HG03558 (cell line): ENCODE results near the gene MAP7.

Source experiments
- ATAC-seq: cut with Tn5 transposase; IDR thresholded peaks from one replicate; pipeline ENCODE4 v1.9.1; 2021; ENCODE audit warnings: moderate number of reproducible peaks; ENCODE audit not compliant: unreplicated experiment; ENCODE audit errors: extremely low read depth

The MAP7 gene

DNA sequence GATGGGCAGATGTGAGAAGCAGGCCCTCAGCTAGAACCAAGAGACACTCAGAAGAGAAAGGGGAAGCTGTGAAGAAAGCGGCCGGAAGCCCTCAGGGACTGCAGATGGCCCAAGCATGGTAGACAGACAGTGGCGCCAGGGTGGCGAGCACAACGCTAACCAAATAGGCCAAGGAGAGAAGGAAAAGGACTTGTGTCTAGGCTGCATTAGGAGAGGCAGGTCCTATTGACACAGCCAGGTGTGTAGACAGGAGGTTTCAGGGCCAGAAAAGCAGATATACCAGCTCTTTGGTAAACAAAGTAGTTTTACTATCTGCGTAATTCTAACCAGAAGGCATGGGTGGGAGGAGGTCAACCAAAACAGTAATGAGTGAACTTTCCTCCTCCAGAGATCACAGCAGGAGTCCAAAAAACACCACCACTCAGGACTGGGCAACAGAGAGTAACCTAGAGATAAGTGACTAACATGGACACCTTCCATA, 15.8 kb upstream of the MAP7 start:
- ATAC-seq = no peak

DNA sequence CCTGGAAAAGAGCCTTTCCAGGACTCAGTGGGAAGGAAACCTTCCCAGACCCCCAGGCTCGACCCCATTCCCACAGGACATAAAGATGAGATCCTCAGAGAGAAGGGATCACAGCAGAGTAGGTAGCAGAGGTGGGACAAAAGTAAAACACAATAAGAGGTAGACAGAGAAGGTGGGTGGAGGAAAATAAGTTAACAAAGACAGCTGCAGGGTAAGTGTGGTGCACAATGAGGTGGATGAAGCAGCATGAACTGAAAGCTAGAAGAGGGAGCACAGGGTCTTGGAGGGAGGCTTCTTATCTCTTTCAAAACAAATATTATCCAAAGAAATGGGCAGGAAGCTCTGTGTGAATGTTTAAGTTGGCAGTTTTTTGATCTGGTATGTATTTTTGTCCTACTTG, 14.0 kb upstream of the MAP7 start:
- no peak for ATAC-seq

DNA sequence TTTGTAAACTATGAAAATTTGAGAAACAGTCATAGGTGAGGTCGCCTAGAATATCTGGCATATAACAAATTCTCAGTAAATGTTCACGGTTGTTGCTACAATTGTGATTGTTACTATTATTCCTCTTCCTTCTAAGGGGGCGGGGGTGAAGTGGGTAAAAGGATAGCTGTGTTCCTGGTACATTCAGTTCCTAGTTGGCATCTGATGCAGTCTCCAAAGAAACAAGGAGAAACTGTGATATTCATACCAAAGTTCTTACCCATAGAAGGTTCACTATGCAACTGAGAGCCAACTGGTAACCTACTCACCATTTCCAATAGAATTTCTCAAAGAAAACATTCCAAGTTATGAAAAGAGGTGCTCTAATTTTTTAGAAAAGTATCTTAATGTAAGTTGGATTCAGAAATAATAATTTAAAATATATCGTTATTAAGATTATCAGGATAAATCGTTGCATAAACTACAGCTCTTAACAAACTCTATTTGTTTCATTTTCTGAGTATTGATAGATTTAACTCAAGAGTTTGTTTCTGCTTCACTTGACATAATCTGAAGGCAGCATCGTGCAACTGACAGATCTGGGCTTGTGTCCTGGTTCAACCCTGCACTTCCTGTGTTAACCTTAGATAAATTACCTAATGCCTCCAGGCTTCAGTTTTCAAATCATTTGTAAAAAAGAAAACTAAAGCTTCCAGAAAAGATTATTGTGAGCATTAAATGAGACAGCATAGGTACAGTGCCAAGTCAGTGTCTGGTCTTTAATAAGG, 13.3 kb upstream of the MAP7 start:
- ATAC-seq = no peak

DNA sequence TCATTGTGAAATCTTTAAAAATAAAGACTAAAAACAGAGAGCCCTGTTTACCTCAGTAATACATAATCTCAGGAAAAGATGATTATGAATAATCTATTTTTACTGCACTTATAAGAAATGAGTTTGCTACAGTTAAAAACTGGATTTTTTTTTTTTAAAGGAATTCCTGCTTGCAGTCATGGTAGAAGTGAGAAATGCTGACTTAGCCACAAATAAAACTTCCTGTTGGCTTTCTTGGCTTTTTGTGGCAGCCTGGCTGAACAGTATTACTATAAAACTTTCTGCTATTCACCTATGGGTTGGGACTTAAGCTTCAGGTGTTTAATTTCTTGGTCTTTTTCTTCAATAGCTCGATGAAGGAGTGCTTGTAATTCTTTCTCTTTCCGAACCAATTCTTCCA, 12.0 kb upstream of the MAP7 start:
- no peak for ATAC-seq

DNA sequence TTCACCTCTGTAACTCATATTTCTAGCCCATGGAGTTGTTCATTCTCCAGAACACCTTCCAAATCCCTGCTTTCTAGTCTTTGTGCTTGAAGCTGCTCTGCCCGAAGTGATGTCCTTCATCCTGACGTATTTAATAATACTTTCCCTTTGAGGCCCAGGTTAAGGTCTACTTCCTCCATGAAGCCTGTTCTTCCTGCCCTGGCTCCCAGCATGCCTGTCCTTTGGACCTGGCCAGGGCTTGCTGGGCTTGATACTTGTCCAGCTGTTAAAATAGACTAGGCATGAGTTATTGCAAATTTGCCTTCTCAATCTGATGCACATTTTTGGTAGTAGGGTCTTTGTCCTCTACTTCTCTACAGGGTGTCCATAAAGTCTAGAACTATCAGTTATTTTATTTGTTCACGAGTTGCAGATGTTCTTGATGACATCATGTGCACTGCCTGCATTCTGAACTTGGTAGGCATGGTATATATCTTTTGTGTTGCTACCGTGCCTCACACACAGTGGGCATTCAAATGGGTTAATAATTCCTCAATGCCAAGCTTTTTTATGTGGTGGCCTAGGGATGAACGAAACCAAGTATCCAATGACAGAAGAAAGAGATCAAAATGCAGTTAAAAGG, 3.1 kb upstream of the MAP7 start:
- no peak for ATAC-seq

DNA sequence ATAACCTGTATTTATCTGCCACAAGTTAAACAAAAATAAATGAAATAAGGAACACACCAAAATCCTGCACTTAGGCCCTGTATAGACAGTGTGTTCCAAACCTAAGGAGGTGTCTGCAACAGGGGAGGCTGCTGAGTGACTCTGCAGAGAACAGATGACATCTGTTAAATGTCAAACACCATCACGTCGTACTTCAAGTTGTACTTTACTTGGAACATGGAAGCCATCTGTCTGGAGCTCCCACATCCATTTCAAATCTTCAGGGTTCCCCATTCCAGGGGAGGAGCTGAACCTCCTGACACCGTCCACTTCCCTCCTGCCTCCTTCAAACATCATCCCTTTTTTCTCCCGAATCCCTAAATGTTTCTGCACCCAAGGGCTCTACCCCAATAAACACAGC, 1.8 kb upstream of the MAP7 start:
- ATAC-seq = no peak

DNA sequence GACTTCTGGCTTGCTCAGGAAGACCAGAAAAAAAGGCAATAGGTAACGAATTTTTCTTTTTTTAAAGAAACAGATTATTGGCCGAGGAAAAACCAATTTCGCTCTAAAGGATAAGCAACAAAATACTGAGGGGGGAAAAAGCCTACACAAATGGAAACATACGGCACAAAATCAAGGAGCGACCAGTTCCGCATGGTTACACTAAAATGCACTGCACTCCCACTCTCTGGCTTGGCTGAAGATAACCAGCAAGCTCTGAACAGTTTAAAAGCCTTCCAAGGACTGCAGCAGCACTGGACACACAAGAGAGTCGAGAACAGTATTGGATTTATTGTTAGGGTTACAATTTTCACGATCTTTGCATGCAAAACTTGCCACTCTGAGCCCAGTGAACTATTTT, 881 bp upstream of the MAP7 start:
- no peak for ATAC-seq

DNA sequence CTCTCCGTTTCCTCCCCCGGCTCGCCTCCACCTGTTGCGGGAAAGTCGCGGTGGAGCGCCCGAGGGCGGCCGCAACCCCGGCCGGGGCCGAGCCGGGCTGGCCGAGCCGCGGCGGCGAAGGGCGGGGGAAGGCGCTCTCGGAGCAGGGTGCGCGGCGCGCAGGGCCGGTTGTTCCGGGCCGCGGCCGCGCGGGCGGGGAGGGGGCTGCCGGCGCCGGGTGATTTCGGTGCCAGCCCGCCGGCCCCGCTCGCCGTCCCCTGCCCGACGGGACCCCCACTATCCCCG, 235 bp downstream of the MAP7 start:
- ATAC-seq = peak; percentile 41

DNA sequence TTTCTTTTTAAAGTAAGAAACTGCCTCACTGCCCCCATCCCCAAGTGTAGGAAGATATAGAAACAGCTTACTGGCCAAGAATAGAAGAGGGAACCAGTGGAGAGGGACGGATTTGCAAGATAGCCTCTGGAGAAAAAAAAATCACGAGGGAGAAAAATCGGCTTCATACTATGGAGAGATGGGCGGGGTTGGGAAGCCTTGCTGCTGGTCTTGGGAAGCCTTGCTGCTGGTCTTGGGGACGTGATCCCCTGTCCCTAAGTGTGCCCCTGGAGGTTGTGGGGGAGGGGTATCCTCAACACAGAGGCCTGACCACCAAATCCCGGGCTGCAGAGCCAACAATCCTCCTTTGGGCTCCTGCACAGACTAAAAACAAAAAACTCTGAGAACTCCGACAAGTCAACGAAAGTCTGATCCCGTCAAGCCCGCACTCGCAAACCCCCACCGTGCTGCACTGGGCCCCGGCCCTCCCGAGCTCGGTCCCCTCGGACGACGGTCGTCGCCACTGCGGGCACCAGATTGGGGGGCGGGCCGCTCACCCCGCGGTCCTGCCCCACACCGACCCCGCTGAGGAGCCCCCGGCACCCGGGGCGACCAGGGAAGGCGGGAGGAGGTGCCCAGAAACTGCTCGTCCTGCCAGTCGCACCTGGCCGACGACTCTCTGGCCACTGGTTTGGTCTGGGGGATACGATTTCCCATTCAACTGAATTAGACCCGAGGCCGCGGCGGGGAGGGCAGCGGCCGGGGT, 750 bp downstream of the MAP7 start:
- no peak for ATAC-seq

DNA sequence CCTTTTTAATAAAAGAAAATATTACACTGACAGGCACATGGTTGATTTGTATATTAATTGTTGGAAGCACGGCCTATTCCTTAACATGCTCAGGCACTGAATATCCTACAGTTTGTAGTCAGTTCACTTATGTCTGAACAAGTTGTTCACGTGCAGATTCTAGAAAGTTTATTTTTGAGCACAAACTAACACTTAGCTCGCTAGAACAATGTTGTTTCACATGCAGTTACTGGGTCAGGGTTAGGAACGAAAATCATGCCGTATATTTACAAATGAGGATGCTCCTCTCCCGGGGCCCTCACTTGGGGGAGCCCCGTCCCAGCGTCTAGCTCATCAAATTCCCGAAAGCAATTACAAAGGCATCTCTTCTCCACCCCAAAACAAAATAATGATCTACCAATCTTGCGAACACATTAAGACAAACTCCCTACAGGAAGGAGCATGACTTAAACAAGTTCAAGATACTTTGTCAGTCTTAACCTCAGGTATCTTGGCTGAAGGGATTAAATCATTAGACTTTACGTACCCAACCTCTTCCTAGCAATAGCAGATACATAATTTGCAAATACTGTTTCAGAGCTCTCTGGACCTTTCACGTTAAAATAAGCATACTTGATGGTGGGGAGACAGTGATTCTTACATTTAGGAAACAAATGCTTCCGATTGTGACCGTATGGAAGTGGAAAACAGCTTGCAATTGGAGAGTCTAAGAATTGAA, 1.5 kb downstream of the MAP7 start:
- ATAC-seq = no peak

DNA sequence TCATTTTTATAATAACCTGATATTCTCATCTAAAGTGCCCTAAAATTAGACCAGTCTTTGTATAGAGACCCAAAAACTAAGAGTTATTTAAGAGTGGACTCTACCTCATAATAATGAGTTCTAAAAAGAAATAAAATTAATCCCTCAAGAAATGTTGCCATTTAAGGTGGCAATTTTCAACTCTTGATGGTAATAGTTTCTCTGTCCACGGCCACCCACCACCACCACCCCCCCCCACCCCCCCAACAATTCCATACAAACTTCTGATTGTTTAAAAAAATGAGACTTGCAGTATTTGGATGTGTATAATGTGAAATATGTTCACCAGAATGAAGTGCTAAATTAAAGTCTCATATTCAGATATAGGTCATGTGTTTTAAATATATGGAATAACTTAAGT, 2.4 kb downstream of the MAP7 start:
- no peak for ATAC-seq

DNA sequence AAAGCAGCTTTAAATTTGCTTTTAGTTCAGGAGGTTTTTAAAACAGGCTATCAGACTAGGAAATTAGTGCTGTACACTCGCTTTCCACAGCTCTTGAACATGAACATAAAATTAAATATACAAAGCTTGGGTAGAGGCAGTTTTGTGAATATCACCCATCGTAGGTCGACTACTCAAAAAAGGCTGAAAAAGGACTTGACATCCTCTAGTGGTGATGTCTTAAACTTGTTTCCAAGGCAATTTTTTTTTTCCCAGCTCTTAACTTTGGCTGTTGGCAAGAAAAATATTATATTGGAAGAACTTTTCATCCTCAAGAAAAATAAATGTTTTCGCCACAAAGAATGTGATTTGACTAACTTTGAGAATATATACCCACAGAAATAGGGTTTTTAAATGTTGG, 2.9 kb downstream of the MAP7 start:
- no peak for ATAC-seq

DNA sequence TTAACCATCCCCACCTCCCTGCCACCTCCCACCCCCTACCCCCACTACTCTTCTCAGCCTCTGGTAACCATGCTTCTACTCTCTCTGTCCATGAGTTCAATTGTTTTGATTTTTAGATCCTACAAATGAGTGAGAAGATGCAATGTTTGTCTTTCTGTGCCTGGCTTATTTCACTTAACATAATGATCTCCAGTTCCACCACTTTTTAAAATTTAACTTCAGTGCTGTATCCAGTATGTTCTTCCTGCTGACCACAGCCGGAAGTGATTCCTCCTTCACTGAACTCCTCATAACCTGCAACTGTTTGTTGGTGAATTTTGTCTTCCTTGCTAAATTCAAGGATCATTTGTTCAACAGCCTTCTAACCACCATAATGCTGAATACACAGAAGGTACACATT, 3.9 kb downstream of the MAP7 start:
- no peak for ATAC-seq

DNA sequence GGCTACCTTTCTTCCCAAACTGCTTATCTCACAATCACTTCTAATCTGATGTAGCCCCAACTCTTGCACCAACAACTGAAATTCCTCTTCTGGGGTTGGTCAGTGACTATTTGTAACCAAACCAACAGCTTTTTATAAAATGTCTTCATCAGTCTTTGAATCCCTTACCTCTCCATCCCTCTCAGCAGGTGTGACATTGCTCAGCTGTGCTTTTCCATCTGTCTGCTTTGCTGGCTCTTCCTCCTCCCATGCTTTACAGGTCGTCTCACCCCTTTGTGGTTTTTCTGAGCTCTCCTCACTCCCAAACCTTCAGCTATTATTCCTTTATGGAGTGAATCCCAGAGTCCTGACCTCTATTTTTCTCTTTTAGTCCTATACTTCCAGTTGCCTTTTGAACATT, 5.9 kb downstream of the MAP7 start:
- ATAC-seq = no peak

DNA sequence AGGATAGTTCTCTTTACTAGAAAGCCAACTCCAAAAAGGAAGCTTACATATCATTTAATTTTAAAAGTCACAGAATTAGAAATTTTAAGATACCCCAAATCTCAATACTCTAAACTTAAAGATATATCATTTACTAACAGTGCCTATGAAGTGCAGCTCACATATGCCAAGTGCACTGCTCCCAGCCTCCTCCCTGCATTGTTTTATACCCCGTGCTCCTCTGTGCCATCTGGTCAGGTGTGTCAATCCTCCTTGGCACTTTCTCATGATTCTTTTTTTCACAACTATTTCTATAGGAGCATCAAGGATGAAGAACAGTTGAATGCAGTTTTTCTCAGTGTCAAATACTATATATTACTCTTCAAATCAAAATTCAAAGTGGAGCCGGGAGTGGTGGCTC, 8.8 kb downstream of the MAP7 start:
- no peak for ATAC-seq

DNA sequence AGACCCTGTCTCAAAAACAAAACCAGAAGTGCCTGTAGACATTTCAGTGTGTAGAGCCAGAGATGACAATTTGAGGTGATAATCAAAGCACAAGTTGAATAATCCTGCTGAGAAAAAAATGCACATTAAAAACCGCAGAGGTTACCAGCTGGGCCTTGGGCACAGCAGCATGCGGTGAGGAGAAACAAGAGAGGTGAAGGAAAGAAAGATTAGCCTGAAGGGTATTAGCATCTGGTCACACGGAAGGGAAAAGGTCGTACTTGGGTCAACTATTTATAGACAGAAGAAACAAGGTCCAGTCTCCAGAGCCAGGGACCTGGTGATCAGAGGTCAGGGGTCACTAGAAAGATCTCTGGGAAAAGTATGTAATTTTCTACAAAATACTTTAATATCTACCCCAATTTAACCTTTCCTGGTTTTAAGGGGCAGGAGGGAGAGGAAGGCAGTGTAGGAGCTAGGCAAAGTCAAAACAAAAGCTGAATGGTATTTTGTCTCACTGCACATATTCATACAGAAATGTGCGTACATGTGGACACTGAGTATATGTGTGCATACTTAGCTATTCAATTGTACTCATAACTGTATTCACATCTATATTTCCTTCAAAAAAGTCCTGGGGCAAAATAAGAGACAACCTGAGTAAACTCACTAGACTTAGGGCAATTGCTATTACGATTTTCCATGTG, 10.1 kb downstream of the MAP7 start:
- ATAC-seq = no peak

DNA sequence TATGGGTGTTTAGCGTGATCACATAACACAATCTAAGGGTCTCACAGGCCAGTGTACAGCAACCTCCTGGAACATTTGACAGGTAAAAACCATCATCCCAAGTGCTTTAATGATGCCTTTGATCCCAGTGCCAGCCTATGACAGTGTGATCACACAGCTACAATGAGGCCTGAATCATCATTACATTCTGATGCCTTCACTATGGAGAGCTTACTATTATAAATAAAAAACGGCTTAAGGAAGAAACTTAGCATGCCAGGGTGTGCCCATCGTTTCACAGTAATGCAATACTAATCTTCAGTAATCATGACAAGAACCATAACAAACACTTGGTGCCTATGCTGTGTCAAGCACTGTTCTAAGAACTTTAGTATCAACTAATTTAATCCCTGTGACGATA, 11.4 kb downstream of the MAP7 start:
- ATAC-seq = no peak

DNA sequence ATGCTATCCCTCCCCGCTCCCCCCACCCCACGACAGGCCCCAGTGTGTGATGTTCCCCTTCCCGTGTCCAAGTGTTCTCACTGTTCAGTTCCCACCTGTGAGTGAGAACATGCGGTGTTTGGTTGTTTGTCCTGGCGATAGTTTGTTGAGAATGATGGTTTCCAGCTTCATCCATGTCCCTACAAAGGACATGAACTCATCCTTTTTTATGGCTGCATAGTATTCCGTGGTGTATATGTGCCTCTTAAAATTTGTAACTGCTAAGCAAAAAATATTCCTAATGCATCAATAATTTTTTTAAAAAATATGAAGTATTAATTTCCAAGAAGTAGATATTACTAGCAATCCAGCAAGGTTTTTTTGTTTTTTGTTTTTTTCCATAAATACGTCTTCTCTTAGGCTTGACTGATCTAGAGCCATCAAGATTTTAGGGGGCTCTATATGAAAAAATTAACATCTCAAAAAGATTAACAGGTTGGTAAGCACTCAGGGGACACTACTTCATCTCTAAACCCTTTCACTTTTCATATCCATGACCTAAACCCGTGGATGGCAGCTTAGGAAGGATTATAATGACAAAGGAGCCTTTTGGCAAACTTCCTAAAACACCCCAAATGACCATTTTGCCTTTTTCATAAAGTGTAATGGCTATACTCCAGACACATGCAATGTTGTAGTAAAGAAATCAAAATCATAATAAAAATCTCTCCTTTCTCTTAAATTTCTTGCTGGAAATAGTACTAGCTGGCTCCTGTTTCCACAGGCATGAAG, 14.2 kb downstream of the MAP7 start:
- no peak for ATAC-seq

DNA sequence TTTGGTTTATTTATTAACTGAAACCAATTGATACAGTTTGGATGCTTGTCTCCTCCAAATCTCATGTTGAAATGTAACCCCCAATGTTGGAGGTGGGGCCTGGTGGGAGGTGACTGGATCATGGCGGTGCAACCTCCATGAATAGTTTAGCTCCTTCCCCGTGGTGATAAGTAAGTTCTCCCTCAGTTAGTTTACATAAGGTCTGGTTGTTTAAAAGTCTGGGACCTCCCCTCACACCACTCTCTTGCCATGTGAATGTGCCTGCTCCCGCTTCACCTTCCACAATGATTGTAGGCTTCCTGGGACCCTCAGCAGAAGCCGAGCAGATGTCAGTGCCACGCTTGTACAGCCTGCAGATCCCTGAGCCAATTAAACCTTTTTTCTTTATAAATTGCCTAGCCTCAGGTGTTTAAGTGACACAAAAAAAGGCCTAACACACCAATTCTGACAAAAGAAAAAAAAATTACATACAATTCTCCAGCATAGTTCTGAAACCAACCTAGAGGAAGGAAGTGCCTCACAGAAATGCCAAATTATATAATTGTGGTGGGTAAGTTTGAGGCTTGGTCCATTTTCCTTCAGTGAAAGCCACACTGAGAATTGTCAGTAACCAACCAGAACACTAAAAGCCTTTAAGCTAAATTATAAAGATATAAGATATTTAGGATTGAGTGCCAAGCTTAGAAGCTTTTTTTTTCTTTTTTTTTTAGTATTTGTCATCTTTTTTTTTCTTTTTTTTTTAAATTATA, 15.0 kb downstream of the MAP7 start:
- no peak for ATAC-seq
